Ectodermal cell (in vitro differentiated cells): ENCODE measurements around the gene IPO9.
"Not testable (repeated sequence)": the region's sequence is repeated elsewhere in the genome, so short reads cannot be mapped to it uniquely, and the experiment has no call there.

Experiments
- H3K27ac ChIP-seq: 2 replicates; pipeline ENCODE4 v1.7.0; 2013; ENCODE audit warnings: mild to moderate bottlenecking, low read depth, low read length; ENCODE audit not compliant: insufficient read depth, poor library complexity, severe bottlenecking
- H3K27me3 ChIP-seq: 2 replicates; pipeline ENCODE4 v1.7.0; 2013; ENCODE audit warnings: mild to moderate bottlenecking, low read length; ENCODE audit not compliant: insufficient read depth, control insufficient read depth, poor library complexity, severe bottlenecking
- H3K36me3 ChIP-seq: one replicate; pipeline ENCODE4 v1.7.0; 2013; ENCODE audit warnings: low read length; ENCODE audit not compliant: control insufficient read depth, insufficient read depth
- H3K4me1 ChIP-seq: one replicate; pipeline ENCODE4 v1.7.0; 2013; ENCODE audit warnings: low read length; ENCODE audit not compliant: control insufficient read depth, insufficient read depth
- H3K4me3 ChIP-seq: 2 replicates; pipeline ENCODE4 v1.7.0; 2013; ENCODE audit warnings: low read depth, low read length, control low read depth; ENCODE audit not compliant: insufficient read depth
- H3K9me3 ChIP-seq: 2 replicates; pipeline ENCODE4 v1.7.0; 2013; ENCODE audit warnings: mild to moderate bottlenecking, low read length, moderate library complexity; ENCODE audit not compliant: control insufficient read depth
- WGBS, 2 experiments: methylation state at CpG; one replicate each; pipeline ENCODE4 v1.1.7; 2013; ENCODE audit warnings: missing lambda C conversion rate in 2 of 2; 5-methylcytosine and 5-hydroxymethylcytosine counted together

Gene IPO9

DNA sequence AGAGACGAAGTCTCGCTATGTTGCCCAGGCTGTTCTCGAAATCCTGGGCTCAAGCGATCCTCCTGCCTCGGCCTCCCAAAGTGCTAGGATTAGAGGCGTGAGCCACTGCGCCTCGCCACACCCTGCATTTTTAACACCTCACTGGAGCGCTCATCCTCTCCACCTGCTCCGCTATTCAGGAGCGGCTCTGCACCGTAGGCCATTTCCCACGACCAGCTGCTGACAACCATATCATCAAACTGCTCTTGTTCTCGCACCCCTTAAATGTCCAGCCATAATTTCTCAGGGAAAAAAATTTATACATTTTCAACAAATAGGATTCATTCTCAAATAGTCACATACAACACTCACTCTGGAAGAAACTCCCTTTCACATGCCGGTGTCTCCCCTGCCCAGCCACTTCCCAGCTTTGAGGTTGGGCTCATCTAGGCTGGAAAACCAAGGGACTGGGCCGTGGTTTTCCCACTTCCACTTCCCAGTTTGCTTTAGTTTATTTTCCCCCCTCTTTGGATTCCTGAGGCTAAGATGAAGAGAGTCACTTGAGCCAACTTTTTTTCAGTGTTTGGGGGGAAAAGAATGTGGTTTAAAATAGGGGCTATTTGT, 639 bp upstream of the IPO9 start:
- no peaks in the 10 kb centered on the region for H3K9me3 ChIP-seq
- peaks cover 20% of the 10 kb centered on the region for H3K4me1 ChIP-seq
- H3K36me3 ChIP-seq, result no peaks in the 10 kb centered on the region
- H3K27me3 ChIP-seq, result no peaks in the 10 kb centered on the region
- WGBS, 2 experiments, result 90 to 91% methylated on average over 16 of the region's 16 CpGs
- no peak overlapping the region for H3K27ac ChIP-seq
- peak overlapping the region; percentile 77 for H3K4me3 ChIP-seq

DNA sequence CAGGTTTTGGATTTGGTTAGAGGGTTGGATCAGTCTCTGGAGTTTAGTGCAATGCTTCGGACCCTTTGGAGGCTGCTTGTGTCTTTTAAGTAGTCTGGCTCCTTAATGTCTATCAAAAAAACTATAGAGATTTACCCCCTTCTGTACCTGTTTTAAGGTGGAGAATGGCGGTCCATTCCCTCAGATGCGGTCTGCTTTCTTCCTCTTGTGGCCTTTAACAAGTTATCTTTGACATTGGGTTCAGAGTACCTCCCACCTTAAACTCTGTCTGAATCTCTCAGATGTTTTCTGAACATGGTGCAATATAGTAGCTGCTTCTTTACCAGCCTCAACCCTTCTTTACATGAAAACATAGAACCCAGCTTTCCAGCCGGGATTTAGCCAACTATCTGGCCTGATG, 2.4 kb downstream of the IPO9 start:
- Histone ChIP-seq H3K27ac (no peak overlapping the region), H3K9me3 (no peaks in the 10 kb centered on the region), H3K4me1 (peaks cover 16% of the 10 kb centered on the region), H3K27me3 (no peaks in the 10 kb centered on the region), H3K36me3 (peaks cover 7% of the 10 kb centered on the region), H3K4me3 (no peak overlapping the region)
- WGBS, 2 experiments, result 90 to 96% methylated on average over 4 of the region's 4 CpGs

DNA sequence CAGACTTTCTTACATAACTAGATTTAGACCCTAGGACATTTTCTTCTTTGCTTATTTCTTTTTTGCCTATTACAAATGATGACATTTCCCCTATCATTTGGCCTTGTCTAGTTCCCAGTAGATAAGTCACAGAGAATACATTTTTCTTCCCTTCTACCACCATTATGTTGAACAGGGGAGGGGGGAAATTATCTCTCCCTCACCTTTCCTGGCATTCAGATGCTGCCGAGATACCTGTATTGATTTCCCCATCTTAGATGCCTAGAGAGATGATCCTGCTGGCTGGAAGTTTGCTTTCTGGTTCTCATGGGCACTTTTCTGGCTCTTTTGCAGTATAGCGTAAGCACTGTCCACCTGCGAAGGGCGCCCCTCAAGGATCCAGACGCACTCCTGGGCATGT, 5.7 kb downstream of the IPO9 start:
- no peaks in the 10 kb centered on the region for H3K9me3 ChIP-seq
- 97 to 99% methylated on average over 5 of the region's 5 CpGs for WGBS, 2 experiments
- H3K4me1 ChIP-seq, result peaks cover 16% of the 10 kb centered on the region
- no peak overlapping the region for H3K4me3 ChIP-seq
- H3K27ac ChIP-seq, result no peak overlapping the region
- no peaks in the 10 kb centered on the region for H3K27me3 ChIP-seq
- H3K36me3 ChIP-seq, result peaks cover 15% of the 10 kb centered on the region

DNA sequence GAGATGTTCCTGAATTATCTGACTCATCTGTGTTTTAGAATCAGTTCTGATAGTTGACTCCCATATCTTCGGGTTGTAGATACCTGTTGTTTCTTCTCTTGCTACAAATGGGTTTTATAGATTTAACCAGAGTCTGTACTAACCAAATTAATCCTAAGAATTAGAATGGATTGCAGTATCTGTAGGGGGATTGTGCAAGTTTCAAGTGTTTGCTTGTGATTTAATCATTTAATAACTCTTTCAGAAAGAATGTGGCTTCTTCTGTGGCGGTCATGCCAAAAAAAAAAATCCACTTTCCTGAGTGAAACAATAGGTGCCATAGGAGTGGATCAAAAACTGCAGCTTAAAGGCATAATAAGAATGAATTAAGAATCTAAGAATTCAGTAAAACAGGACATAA, 9.4 kb downstream of the IPO9 start:
- Histone ChIP-seq H3K36me3 (peaks cover 15% of the 10 kb centered on the region), H3K27me3 (no peaks in the 10 kb centered on the region)
- WGBS, 2 experiments, result 50 to 82% methylated on average over 1 to 2 of the region's 2 CpGs

DNA sequence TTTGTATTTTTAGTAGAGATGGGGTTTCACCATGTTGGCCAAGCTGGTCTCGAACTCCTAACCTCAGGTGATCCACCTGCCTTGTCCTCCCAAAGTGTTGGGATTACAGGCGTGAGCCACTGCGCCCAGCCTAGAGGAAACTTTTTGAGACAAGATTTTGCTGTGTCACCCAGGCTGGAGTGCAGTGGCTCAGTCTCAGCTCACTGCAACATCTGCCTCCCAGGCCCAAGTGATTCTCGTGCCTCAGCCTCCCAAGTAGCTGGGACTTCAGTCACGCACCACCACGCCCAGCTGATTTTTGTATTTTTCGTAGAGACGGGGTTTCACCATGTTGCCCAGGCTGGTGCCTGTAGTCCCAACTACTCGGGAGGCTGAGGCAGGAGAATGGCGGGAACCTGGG, 10.1 kb downstream of the IPO9 start:
- H3K4me1 ChIP-seq, H3K27ac ChIP-seq, H3K9me3 ChIP-seq, H3K27me3 ChIP-seq, H3K4me3 ChIP-seq: not testable (repeated sequence)
- H3K36me3 ChIP-seq, result peaks cover 15% of the 10 kb centered on the region
- WGBS, 2 experiments, result 93 to 95% methylated on average over 10 of the region's 10 CpGs

More for the DNA sequence above, 9.4 kb downstream of the IPO9 start:
- Histone ChIP-seq H3K9me3 (no peaks in the 10 kb centered on the region), H3K27ac (no peak overlapping the region), H3K4me1 (no peaks in the 10 kb centered on the region), H3K4me3 (no peak overlapping the region)

DNA sequence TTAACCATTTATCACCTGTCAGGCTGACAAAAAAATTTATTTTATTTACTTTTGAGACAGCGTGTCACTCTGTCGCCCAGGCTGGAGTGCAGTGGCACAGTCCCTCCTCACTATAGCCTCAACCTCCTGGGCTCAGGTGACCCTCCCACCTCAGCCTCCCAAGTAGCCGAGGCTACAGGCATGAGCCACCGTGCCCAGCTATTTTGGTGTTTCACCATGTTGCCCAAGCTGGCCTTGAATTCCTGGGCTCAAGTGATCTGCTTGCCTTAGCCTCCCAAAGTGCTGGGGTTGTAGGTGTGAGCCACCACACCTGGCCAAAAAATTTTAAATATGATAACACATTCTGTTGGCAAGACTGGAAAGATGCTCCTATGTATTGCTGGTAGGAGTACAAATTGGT, 11.1 kb downstream of the IPO9 start:
- no peaks in the 10 kb centered on the region for H3K27me3 ChIP-seq
- no peaks in the 10 kb centered on the region for H3K4me1 ChIP-seq
- no peak overlapping the region for H3K27ac ChIP-seq
- no peak overlapping the region for H3K4me3 ChIP-seq
- WGBS, 2 experiments, result 89 to 93% methylated on average over 4 of the region's 4 CpGs
- no peaks in the 10 kb centered on the region for H3K9me3 ChIP-seq
- peaks cover 14% of the 10 kb centered on the region for H3K36me3 ChIP-seq

- Histone ChIP-seq H3K27me3 (no peaks in the 10 kb centered on the region), H3K4me1 (no peaks in the 10 kb centered on the region), H3K4me3 (no peak overlapping the region), H3K9me3 (no peaks in the 10 kb centered on the region), H3K27ac (no peak overlapping the region), H3K36me3 (peaks cover 9% of the 10 kb centered on the region)
- 80% methylated on average over 1 of the region's 1 CpG; no CpG with 5 or more reads in 1 of the 2 experiments for WGBS, 2 experiments
These were observed 11.5 kb downstream of the IPO9 start for GRCh38 chr1:201840490-201840889.

GRCh38 chr1:201841265-201841912, 12.4 kb downstream of the IPO9 start:
- Histone ChIP-seq H3K27me3 (no peaks in the 10 kb centered on the region), H3K36me3 (peaks cover 8% of the 10 kb centered on the region), H3K9me3 (no peaks in the 10 kb centered on the region), H3K27ac (no peak overlapping the region), H3K4me1 (no peaks in the 10 kb centered on the region), H3K4me3 (no peak overlapping the region)
- 98 to 99% methylated on average over 1 to 2 of the region's 2 CpGs for WGBS, 2 experiments

DNA sequence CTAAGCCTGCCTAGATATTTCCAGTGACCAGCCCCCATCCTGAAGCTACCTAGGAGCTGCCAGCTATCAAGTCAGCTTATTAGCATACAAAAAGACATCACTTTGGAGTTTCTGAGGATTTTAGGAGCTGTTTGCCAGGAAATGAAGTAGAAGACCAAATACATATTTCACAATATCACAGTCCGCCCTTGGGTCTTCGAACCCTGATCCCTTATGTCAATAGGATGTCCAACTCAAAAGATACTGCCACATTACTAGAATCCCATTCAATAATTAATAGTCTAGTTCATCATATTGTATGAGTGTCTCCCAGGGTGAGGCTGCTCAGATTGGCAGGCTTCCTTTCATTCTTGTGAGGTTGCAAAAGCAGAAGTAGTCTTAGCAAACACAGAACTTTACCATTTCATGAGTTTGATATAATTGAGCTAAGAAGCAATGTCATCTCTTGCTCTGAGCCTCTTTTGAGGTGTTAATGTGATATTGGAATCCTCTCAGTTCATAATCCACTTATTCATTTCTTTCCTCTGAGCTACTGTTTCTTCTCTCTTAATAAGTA, 13.6 kb downstream of the IPO9 start:
- peaks cover 9% of the 10 kb centered on the region for H3K36me3 ChIP-seq
- no peak overlapping the region for H3K4me3 ChIP-seq
- H3K4me1 ChIP-seq, result no peaks in the 10 kb centered on the region
- H3K27me3 ChIP-seq, result no peaks in the 10 kb centered on the region
- 94 to 98% methylated on average over 2 of the region's 2 CpGs for WGBS, 2 experiments
- H3K9me3 ChIP-seq, result no peaks in the 10 kb centered on the region
- no peak overlapping the region for H3K27ac ChIP-seq

GRCh38 chr1:201845331-201846083, 16.6 kb downstream of the IPO9 start:
- WGBS, 2 experiments, result 97 to 100% methylated on average over 2 of the region's 2 CpGs

More at GRCh38 chr1:201845331-201846083, 16.6 kb downstream of the IPO9 start:
- H3K9me3 ChIP-seq, result no peaks in the 10 kb centered on the region
- H3K27me3 ChIP-seq, result no peaks in the 10 kb centered on the region
- H3K36me3 ChIP-seq, result peaks cover 28% of the 10 kb centered on the region
- H3K27ac ChIP-seq, result no peak overlapping the region
- H3K4me3 ChIP-seq, result no peak overlapping the region
- H3K4me1 ChIP-seq, result no peaks in the 10 kb centered on the region
